OCI-M2 (cell line): ENCODE data around the gene COBLL1.
A peak's percentile ranks its signal among the peaks of the same experiment; 100 is the strongest.

Experiments
- DNase-seq: peaks from one replicate; lab custom pipeline; 2025; ENCODE audit not compliant: unreplicated experiment; lab: John Stamatoyannopoulos, UW

COBLL1 gene

GRCh38 chr2:164823126-164823525, 18.5 kb downstream of the COBLL1 start:
- DNase-seq: no peak

- DNase-seq: no peak
Measured at GRCh38 chr2:164821338-164821737, 20.3 kb downstream of the COBLL1 start.

GRCh38 chr2:164818149-164819136, 23.2 kb downstream of the COBLL1 start:
- no peak for DNase-seq

DNA sequence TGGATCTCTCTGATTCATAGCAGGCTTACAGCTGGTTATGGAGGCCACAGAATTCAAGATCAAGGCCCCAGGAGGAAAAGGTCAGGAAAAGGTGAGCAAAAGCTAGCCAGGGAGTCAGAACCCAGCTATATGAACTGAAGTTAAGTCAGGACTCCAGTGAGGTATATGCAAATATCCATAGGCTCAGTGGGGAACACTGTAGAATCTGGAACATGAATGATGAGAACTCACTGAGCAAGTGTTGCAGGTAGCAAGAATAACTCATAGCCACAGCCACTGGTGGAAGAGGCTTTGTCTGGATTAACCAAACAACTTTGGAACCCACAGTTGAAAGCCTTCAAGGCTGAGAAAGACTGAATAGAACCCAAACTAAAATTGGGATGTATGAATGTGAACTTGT, 24.7 kb downstream of the COBLL1 start:
- DNase-seq: no peak

DNA sequence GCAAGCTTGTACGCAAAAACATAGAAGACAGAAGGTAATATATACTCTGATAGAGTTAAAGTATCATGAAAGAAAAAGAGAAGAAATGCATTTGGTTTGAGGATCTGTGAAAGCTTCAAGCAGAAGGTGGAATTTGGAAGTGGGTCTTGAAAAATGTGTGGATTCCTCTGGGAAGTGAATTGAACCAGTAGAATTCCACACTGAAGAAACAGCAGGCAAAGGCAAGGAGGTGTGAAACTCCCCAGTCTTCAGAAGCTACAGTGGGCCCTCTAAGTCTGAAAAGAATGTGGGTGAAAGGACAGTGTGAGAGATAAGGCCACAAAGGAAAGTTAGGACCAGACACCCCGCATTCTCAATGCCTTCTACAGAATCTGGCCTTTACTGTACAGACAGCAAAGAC, 25.6 kb downstream of the COBLL1 start:
- no peak for DNase-seq

- no peak for DNase-seq
Measured at GRCh38 chr2:164815071-164815793, 26.4 kb downstream of the COBLL1 start.

GRCh38 chr2:164813535-164813934, 28.1 kb downstream of the COBLL1 start:
- no peak for DNase-seq

DNA sequence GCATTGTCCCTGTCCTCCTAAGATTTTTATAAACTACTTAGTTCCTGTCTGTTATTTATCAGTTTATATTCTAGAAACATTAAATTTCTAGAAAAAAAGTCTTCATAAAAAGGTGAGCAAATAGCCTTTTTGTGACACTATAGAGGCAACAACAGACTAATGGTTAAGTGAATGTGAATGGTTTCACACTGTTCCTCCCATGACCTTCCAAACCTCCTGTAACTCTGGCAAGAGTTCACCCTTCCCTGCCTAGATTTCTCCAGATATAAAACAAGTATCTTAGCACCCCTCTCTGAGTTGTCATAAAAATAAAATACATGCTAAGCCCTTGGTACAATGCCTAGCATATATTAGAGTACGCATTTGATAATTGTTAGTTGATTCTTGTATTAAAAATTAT, 29.2 kb downstream of the COBLL1 start:
- DNase-seq: no peak

GRCh38 chr2:164811819-164812218, 29.8 kb downstream of the COBLL1 start:
- no peak for DNase-seq

- no peak for DNase-seq
Measured at GRCh38 chr2:164810843-164811242, 30.8 kb downstream of the COBLL1 start.

DNA sequence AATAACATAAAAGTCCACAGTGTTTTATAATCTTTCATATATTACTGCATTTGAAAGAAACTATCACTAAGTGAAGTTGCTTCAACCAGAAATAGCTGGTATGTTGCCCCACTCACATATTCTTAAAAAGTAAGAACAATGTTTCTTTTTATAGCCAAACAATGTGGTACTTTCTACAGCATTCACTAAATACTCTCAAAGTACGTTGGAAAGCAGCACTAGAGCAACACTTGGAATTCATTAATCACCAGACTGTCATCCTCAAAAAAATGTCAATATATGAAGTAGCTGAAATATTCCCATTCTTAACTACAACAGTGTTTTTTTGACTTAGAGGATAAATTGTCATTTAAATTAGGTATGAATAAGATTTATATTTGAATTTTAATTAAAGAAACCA, 32.8 kb downstream of the COBLL1 start:
- no peak for DNase-seq

- peak; percentile 62 for DNase-seq
Measured at GRCh38 chr2:164803776-164804466, 37.7 kb downstream of the COBLL1 start.

DNA sequence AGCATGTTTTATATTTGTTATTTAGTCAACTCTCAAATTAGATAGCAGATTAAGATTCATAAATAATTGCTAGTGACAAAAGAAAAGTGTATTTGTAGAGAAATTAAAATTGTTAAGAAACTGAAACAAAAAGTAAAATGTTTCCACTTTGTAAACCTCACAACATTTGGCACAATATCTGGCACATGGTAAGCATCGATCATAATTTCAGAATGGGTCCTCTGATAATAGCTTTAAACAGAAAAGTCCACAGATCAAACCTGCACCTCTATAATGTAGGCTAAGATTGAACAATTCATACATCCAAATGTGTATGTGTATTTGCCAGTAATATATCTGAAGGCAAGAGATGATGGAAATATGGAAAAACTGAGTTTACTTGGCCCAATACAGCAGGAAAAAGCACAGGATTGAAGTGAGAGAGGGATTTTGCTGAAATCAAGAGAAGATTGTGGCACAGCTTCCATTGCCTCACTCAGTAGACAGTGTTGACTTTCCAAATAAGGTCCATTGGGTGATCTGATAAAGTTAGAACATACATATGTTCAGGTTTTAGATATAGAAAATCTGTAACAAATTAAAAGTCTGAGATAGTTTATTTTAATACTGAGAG, 39.4 kb downstream of the COBLL1 start:
- no peak for DNase-seq

DNA sequence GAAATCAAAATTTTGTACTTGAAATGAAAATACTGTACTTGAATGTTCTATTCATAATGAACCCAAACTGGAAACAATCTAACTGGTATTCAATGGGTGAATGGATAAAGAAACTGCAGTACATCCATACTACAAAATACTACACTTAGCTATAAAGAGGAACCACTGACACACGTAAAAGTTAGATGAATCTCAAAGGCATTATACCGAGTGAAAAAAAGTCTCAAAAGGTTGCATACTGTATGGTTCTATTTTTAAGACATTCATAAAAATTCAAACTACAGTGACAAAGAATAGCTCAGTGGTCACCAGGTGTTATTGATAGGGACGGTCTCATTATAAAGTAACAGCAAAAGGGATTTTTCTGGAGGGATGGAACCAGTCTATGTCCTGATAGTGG, 41.1 kb downstream of the COBLL1 start:
- no peak for DNase-seq

DNA sequence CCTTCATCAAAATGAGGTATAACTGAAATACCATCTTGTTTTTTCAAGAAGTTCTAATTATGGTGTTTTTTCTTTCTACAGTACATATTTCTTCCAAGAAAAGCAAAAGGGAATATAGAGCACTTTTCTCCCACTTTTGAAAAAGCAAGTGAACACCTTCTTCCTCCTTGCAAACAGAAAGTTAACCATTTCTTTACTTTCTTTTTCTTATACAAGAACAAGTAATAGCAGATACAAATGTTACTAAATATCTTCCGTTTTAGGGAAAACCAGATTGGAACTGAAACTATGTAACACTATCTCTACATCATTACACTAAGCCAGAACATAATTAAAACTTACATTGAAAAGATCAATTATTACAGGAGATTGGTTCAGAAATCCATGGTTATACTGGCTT, 44.0 kb downstream of the COBLL1 start:
- DNase-seq: no peak

GRCh38 chr2:164796999-164797398, 44.6 kb downstream of the COBLL1 start:
- DNase-seq: no peak

- DNase-seq: no peak
Measured at GRCh38 chr2:164794432-164795231, 47.0 kb downstream of the COBLL1 start.

- no peak for DNase-seq
Measured at GRCh38 chr2:164794016-164794415, 47.6 kb downstream of the COBLL1 start.

DNA sequence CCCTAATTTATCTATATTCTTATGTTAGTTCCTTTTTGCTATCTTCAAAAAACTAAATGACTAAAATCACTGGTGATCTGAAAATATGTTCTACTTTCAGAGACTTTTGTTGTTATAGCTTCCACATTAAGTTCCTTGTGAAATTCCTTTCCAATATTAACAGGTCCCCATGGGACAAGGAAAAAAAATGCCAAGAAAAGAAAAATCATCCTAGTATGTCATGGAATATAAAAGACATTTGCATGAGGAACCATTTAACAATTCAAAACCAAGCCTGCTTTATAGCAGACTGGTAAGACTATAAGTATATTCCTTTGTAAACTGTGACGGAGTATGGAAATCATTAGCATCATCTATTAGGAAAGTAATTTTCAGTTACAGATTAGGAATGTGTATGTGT, 48.1 kb downstream of the COBLL1 start:
- no peak for DNase-seq
